HG02870 (cell line): Measurements from ENCODE around the gene CLIC3.

ENCODE experiments used
- ATAC-seq: cut with Tn5 transposase; IDR thresholded peaks from one replicate; pipeline ENCODE4 v1.9.1; 2021; ENCODE audit warnings: mild to moderate bottlenecking, moderate library complexity; ENCODE audit not compliant: unreplicated experiment

CLIC3 gene

GRCh38 chr9:137031904-137032640 is 35.7 kb upstream of the CLIC3 start, which contains the start of gene FUT7:
TSS of gene FUT7 (minus strand) at chr9:137032088. CDS start at chr9:137031991, 97 bp downstream.
- no peak for ATAC-seq

GRCh38 chr9:137030538-137031527 is 34.5 kb upstream of the CLIC3 start:
- ATAC-seq, result no peak

GRCh38 chr9:137030006-137030405 is 33.6 kb upstream of the CLIC3 start:
- ATAC-seq, result no peak

DNA sequence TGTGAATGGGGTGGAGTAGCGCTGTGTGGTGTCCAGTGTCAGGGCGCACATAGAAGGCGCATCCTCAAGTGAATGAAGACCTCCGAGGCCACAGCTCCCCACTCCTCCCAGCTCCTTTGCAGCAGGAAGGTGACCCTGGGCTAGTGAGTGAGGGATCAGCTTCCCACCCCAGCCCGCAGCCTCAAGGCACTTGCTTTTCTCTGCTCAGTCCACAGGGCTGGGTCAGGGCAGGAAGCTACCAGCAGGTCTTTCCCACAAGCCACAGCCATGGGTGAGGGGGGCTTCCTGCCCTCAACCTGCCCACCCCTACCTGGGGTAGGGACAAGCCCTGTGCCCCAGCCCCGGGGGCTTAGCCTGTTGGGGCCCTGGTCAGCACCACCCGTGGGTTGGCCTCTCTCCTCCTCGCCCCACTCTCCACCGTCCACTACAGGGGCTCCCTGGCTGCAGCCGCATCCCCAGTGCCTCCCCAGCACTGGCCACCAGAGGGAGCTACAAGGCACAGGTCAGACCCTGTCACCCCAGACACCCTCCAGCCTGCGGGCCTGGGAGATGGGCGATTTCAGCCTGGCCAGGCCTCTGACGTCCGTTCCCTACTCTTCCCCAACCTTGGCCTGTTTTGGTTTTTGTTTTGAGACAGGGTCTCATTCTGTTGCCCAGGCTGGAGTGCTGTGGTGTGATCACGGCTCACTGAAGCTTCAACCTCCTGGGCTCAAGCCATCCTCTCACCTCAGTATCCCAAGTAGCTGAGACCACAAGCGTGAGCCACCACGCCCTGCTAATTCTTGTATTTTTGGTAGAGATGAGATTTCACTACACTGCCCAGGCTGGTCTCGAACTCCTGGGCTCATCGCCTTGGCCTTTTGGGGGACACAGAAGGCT is 32.9 kb upstream of the CLIC3 start:
- ATAC-seq, result no peak

GRCh38 chr9:137028263-137029057 is 32.1 kb upstream of the CLIC3 start:
- no peak for ATAC-seq

DNA sequence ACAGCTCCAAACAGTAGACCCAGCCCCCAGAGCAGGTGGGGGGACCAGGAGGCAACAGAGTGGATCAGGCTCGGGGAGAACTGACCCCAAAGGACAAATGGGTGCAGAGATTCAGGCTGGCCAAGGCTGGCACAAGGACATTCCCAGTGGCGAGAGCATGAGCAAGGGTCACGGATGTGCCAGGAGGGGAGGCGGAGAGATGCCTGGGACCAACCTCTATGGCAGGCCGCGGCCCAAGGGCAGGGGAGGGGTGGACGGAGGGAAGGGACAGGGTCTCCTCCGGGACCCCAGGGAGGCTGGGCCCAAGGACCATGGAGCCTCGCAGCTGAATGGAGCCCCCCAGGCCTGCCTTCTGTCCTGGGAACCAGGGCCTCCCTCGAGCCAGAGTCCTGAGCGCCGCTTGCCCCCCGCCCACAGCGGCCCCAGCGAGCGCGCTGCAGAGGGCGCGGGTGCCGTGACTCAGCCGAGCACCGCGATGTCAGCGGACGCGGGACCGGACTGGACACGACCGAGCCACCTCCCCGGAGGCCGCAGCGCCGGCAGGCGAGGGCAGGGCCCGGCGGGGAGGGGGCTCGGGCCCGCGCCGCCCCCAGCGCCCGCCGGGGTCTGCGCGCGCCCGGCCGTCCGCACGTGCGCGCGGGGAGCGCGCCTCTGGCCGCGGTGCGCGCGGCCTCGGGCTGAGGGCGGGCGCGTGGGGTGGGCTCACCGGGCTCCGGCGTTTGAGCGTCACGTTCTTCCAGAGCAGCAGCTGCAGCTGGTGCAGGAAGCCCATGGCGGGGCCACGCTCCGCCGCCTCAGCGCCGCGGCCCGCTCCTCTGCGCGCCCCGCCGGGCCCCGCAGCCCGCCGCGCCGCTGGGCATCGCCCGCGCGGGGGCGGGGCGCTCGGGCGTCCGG is 31.2 kb upstream of the CLIC3 start, which contains the start of gene ABCA2:
TSS of gene ABCA2 (minus strand) at position 869 of the 894 bp plus-strand sequence. CDS start at position 772, 97 bp downstream.
- no peak for ATAC-seq

DNA sequence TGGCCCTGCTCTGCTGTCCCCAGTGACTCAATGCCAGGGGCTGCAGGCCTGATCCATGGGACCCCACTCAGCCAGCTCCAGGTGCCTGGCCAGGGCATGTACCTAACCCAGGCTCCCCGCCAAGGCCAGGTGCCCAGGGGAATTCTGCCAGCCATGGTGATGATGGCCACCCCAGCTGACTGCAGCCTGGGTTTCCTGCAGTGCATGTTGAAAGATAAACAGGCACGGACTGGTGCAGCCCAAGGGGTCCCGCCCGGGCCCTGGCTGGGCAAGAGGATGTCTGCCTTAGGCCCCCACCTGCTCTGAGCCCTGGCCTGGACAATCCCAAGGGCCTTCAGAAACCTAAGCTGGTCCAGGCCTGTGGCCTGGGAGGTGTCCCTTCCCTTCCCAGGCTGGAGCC is 30.5 kb upstream of the CLIC3 start:
- no peak for ATAC-seq

DNA sequence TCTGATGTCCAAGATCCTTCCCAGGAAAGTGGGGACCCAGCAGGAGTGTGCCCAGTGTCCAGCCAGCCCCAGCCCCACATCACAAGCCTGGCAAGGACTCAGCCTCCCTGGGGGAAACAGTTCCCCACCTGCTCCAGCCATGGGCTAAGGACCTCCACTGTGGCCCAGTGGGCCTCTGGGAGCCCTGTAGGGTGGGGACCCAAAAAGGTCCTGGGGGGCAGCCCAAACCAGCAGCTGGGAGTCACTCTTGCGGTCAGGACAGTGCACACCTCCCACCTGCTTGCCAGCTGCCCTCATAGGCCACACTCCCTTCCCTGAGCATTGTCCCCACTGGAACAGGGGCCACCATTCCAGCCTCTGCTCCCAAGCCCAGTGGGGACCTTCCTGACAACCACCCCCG is 30.0 kb upstream of the CLIC3 start:
- ATAC-seq, result no peak

GRCh38 chr9:137025517-137025966 is 29.2 kb upstream of the CLIC3 start:
- ATAC-seq, result no peak

DNA sequence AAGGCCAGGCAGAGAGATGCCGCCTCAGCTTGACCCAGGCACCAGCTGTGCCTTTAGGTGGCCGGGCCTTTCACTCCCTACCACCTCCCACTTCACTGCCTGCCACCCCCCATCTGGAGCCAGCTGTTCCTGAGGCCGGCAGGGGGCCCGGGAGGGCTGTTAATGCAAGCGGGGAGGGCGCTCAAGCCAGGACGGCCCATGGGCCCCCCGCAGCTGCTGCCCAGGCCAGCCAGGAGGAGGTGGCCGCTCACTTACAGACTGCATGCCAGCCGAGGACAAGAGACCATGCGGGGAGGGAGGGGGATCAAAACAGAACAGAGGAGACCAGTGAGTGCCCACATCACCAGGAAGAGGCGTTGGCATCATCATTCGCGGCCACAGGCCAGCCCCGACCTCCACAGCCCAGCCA is 27.2 kb upstream of the CLIC3 start:
- ATAC-seq, result no peak

DNA sequence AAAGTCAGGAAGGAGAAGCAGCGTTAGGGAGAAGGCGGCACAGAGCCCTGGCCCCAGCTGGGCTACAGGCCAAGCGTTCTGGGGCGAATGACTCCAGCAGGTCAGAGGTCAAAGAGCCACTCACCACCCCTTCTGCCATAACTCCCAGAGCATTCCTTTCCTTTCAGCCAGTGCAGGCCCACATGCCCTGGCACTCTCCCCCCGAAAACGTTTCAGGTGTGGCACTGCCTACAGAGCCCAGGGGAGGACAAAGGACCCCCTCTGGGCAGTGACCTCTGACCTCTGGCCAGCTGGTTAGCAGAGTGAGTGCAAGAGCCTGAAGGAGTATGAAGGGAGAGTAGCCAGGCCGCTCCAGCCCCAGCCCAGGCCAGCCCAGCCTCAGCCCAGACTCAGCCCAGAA is 26.8 kb upstream of the CLIC3 start:
- no peak for ATAC-seq

DNA sequence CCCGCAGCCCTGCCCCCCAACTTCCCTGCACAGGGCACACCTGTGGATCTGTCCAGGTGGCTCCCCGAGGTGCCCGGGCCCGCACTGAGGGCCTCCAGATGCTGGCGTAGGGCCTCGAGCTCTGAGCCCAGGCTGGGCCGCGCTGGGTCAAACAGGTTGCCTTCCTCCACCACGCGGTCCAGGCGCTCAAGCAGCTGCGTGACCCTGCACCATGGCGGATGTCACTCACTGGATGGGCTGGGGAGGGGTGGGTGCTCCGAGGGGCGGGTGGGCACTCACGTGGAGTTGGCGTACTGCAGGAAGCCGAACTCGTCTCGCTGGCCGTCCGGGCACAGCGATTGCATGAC is 26.3 kb upstream of the CLIC3 start:
- ATAC-seq, result no peak

DNA sequence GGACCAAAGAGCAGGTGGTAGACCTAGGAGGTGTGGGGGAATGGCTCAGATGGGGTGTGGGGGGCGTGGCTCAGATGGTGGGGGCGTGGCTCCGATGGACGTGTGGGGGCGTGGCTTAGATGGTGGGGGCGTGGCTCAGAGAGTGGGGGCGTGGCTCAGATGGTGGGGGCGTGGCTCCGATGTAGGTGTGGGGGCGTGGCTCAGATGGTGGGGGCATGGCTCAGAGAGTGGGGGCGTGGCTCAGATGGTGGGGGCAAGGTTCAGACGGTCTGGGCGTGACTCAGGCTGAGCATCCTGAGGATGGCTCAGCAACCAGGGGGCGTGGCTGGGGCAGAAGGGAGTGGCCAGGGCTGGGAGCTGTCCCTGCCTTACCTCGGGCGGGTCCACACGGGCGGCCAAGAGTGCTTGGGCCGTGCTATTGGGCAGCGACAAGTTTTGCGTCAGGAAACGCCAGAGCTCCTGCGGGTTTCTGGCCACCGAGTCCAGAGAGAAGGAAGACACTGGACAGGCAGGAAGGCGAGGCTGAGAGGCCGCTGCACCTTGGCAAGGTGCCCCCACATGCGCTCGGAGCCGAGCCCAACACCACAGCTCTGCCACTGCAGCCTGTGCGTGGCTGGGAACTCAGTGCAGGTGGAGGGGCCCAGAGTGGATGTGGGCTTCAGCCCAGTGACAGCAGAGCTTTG is 25.8 kb upstream of the CLIC3 start:
- ATAC-seq, result no peak

- ATAC-seq, result no peak
Measured at GRCh38 chr9:137021568-137021978, 25.2 kb upstream of the CLIC3 start.

GRCh38 chr9:137020771-137021567 is 24.6 kb upstream of the CLIC3 start:
- ATAC-seq, result no peak

GRCh38 chr9:137019891-137020683 is 23.7 kb upstream of the CLIC3 start:
- no peak for ATAC-seq
